Measurements from ENCODE around the gene ACOT12. TPM values are rescaled to one million over a fixed set of nuclear protein-coding genes. Genes with fewer than 3 reads are reported as not detected.

The ACOT12 gene
- total and polyA plus RNA-seq, 2 experiments from 2014 or later, result not detected

- no peak overlapping the region for H3K4me3 ChIP-seq
- no peaks in the 10 kb centered on the region for H3K4me1 ChIP-seq (ENCODE audit: low read depth)
- no peak for TF ChIP-seq CTCF (IDR thresholded peaks at IDR 0.05; ENCODE audit: low read depth, low read length)
- no peaks in the 10 kb centered on the region for H3K36me3 ChIP-seq
- DNase-seq (ENCODE audit: low read depth in 1 of 2, low spot score in 1 of 2), result no peak
- H3K9me3 ChIP-seq (ENCODE audit: low read depth), result no peaks in the 10 kb centered on the region
- H3K27ac ChIP-seq, result no peak overlapping the region
- H3K27me3 ChIP-seq, result no peaks in the 10 kb centered on the region
Observed at GRCh38 chr5:81400375-81400774, 6.4 kb upstream of the ACOT12 start.

- H3K4me1 ChIP-seq (ENCODE audit: low read depth), result no peaks in the 10 kb centered on the region
- H3K9me3 ChIP-seq (ENCODE audit: low read depth), result no peaks in the 10 kb centered on the region
- DNase-seq (ENCODE audit: low read depth in 1 of 2, low spot score in 1 of 2), result no peak
- peaks cover 6% of the 10 kb centered on the region for H3K27me3 ChIP-seq
- H3K27ac ChIP-seq, result no peak overlapping the region
- TF ChIP-seq CTCF (IDR thresholded peaks at IDR 0.05; ENCODE audit: low read depth, low read length), result no peak
- H3K36me3 ChIP-seq, result no peaks in the 10 kb centered on the region
- no peak overlapping the region for H3K4me3 ChIP-seq
Observed at GRCh38 chr5:81398741-81399140, 4.8 kb upstream of the ACOT12 start.

- DNase-seq (ENCODE audit: low read depth in 1 of 2, low spot score in 1 of 2), result peak in 1 of 2 donors; percentile 75
- peaks cover 20% of the 10 kb centered on the region for H3K27me3 ChIP-seq
- no peak for TF ChIP-seq CTCF (IDR thresholded peaks at IDR 0.05; ENCODE audit: low read depth, low read length)
- H3K36me3 ChIP-seq, result no peaks in the 10 kb centered on the region
- no peaks in the 10 kb centered on the region for H3K4me1 ChIP-seq (ENCODE audit: low read depth)
- H3K27ac ChIP-seq, result no peak overlapping the region
- H3K4me3 ChIP-seq, result no peak overlapping the region
- H3K9me3 ChIP-seq (ENCODE audit: low read depth), result no peaks in the 10 kb centered on the region
Observed at GRCh38 chr5:81397176-81397575, 3.2 kb upstream of the ACOT12 start.

GRCh38 chr5:81395262-81395661 is 1.3 kb upstream of the ACOT12 start:
- no peaks in the 10 kb centered on the region for H3K4me1 ChIP-seq (ENCODE audit: low read depth)
- H3K4me3 ChIP-seq, result no peak overlapping the region
- TF ChIP-seq CTCF (IDR thresholded peaks at IDR 0.05; ENCODE audit: low read depth, low read length), result no peak
- peak in 1 of 2 donors; percentile 24 for DNase-seq (ENCODE audit: low read depth in 1 of 2, low spot score in 1 of 2)
- peaks cover 37% of the 10 kb centered on the region for H3K27me3 ChIP-seq
- no peaks in the 10 kb centered on the region for H3K9me3 ChIP-seq (ENCODE audit: low read depth)
- no peaks in the 10 kb centered on the region for H3K36me3 ChIP-seq
- H3K27ac ChIP-seq, result no peak overlapping the region

- Histone ChIP-seq H3K4me3 (peak overlapping the region; percentile 31), H3K9me3 (ENCODE audit: low read depth) (no peaks in the 10 kb centered on the region), H3K36me3 (no peaks in the 10 kb centered on the region), H3K27me3 (peaks cover 37% of the 10 kb centered on the region), H3K27ac (no peak overlapping the region), H3K4me1 (ENCODE audit: low read depth) (no peaks in the 10 kb centered on the region)
- TF ChIP-seq CTCF (IDR thresholded peaks at IDR 0.05; ENCODE audit: low read depth, low read length), result peak; percentile 20
- DNase-seq (ENCODE audit: low read depth in 1 of 2, low spot score in 1 of 2), result no peak
Observed at GRCh38 chr5:81393430-81393782, 528 bp downstream of the ACOT12 start.

GRCh38 chr5:81389025-81389424 is 4.9 kb downstream of the ACOT12 start:
- Histone ChIP-seq H3K4me1 (ENCODE audit: low read depth) (no peaks in the 10 kb centered on the region), H3K27me3 (peaks cover 32% of the 10 kb centered on the region), H3K27ac (no peak overlapping the region), H3K9me3 (ENCODE audit: low read depth) (no peaks in the 10 kb centered on the region), H3K4me3 (no peak overlapping the region), H3K36me3 (no peaks in the 10 kb centered on the region)
- DNase-seq (ENCODE audit: low read depth in 1 of 2, low spot score in 1 of 2), result no peak
- TF ChIP-seq CTCF (IDR thresholded peaks at IDR 0.05; ENCODE audit: low read depth, low read length), result no peak

Measured in cardiac muscle cell (in vitro differentiated cells and primary cell).